ENCODE results near the gene GNB1L. TPM values are rescaled to one million over a fixed set of nuclear protein-coding genes. Genes with fewer than 3 reads are reported as not detected.

The GNB1L gene
- total RNA-seq, 4 donors from 2014 or later, result 4.3 to 7.6 (median 6.1) TPM

GRCh38 chr22:19831016-19831415 is 23.7 kb downstream of the GNB1L start:
- no peak for ATAC-seq (ENCODE audit: low FRiP score)
- DNase-seq (ENCODE audit: low spot score), result no peak
- no peak for TF ChIP-seq CTCF (IDR thresholded peaks at IDR 0.05)

- ATAC-seq (ENCODE audit: low FRiP score) (no peak), DNase-seq (ENCODE audit: low spot score) (no peak)
- no peak for TF ChIP-seq CTCF (IDR thresholded peaks at IDR 0.05)
These were observed 26.7 kb downstream of the GNB1L start for GRCh38 chr22:19828035-19828401.

GRCh38 chr22:19827341-19828034 is 27.2 kb downstream of the GNB1L start:
- ATAC-seq (ENCODE audit: low FRiP score) (no peak), DNase-seq (ENCODE audit: low spot score) (no peak)
- TF ChIP-seq CTCF (IDR thresholded peaks at IDR 0.05), result no peak

GRCh38 chr22:19826619-19826950 is 28.1 kb downstream of the GNB1L start:
- no peak for DNase-seq (ENCODE audit: low spot score)
- no peak for TF ChIP-seq CTCF (IDR thresholded peaks at IDR 0.05)
- ATAC-seq (ENCODE audit: low FRiP score), result no peak

- no peak for TF ChIP-seq CTCF (IDR thresholded peaks at IDR 0.05)
- no peak for DNase-seq (ENCODE audit: low spot score)
- ATAC-seq (ENCODE audit: low FRiP score), result no peak
These were observed 28.6 kb downstream of the GNB1L start for GRCh38 chr22:19825904-19826618.

GRCh38 chr22:19824926-19825339 is 29.7 kb downstream of the GNB1L start:
- ATAC-seq (ENCODE audit: low FRiP score) (no peak), DNase-seq (ENCODE audit: low spot score) (no peak)
- no peak for TF ChIP-seq CTCF (IDR thresholded peaks at IDR 0.05)
